HG03025 (cell line): ENCODE data around the gene CDCA4.

Source experiments
- ATAC-seq: cut with Tn5 transposase; IDR thresholded peaks from one replicate; pipeline ENCODE4 v1.9.1; 2021; ENCODE audit warnings: mild to moderate bottlenecking, moderate library complexity; ENCODE audit not compliant: unreplicated experiment, low FRiP score

The CDCA4 gene

DNA sequence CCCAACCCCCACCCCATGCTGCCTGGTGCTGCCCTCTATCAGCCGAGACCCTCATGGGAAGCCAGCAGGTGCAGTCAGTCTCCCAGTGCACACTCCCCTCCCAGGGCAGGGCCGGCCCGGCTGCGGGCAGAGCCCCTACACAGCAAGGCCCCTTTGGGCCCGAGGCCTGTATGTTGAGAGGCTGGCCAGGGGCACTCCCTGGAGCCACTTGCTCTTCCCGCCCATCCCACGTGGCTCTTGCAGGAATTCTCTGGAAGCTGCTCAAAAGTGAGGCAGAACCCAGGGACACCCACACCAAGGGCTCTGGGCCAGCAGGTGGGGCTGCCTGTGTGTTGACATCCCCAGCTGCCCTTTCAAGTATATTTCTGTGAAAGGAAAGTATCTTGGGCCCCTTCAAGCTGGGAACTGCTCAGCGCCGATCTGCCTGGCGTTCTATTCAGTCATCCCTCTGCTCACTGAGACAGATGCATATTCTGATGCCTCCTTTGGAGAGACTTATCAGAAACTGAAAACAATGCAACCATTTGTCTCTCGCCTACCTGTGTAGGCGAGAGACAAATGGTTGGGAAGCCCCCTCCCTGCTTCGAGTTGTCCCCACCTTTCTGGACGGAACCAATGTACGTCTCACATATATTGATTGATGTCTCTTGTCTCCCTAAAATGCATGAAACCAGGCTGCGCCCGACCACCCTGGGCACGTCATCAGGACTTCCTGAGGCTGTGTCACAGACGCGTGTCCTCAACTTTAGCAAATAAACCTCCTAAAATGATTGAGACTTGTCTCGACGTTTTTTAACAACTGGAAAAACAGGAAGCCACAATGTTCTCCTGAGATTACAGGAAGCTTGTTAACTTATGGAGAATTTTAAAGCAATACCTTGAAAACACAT, 38.4 kb upstream of the CDCA4 start:
- ATAC-seq, result no peak

DNA sequence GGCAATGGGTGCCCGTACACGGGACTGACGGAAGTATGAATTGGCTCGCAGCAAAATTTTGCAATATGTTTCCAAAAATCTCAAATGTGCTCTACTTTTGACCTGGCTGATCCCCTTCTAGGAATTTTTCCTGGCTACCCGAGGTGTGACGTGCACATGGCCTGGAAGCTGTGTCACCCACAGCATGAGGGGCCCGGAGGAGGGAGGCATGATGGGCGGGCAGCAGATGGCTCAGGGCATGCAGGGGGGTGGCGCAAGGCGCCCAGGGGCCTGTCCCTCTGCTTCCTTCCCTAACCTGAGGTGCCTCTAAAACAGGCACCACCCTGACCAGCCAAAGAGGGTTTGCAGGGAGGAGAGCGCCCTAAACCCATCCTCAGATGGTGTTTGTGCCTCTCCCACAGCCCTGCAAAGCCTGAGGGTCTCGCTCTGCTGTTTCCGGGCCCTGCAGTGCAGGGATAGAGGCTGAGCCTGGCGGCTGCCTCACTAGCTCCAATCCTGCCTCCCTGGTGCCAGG, 37.7 kb upstream of the CDCA4 start:
- no peak for ATAC-seq

DNA sequence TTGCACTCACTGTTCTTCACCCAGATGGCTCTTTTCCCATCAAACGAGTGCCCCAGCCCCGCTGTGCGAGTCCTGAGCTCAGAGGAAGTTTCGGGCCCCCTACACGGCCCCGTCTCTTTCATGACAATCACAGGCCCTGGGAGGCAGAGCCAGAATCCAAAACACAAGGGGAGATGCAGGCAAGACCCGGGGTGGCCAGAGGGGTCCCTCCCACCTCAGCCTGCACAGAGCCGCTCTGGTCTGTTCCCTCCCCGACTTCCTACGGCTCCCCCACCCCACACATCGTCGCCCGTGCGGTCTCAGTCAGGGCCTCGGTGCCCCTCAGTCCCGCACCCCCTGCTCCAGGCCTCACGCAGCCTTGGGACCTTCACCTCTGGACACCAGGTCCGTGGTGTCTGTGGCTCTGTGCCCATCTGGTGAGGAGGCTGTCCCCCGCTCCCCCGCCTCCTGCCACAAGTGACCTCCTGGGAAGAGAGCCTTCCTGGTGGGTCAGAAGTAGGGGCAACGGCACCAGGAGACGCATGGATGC, 35.5 kb upstream of the CDCA4 start:
- ATAC-seq, result no peak

DNA sequence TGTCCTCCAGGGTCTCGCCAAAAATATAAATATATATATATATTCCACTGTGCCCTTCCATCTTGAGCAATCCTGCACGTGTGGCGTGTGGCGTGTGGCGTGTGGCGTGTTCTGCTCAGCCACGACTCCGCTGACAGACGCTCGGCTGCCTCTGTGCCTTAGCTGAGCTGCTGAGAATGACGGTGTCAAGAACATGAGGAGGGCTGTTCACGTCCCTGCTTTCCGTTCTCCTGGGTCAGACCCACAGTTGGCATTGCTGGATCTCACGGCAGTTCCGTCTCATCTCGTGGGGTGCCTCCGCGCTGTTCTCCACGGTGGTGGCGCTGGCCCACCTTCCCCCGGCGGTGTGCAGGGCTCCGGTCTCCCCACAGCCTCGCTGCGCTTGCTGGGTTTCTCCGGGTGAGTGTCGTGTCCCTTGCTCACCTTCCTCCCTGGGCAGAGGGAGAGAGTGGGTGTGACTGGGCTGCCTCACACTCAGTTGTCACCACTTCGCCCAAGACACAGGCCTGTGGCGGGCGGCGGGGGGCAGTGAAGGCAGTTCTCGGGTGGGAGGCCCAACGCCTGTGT, 34.9 kb upstream of the CDCA4 start:
- ATAC-seq, result no peak

DNA sequence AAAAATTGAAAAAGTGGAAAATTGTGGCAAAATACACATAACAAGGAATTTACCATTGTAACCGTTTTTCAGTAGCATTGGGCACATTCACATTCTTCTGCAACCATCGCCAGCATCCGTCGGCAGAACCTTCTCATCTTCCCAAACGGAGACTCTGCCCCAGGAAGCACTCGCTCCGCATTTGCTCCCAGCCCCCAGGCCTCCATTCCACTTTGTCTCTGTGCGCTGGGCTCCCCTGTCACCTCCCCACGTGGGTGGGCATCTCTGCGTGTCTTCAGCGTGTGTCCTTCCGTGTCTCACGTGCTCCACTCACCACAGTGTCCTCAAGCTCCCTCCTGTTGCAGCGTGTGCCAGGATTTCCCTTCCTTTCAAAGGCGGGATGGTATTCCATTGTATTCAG, 34.5 kb upstream of the CDCA4 start:
- no peak for ATAC-seq

DNA sequence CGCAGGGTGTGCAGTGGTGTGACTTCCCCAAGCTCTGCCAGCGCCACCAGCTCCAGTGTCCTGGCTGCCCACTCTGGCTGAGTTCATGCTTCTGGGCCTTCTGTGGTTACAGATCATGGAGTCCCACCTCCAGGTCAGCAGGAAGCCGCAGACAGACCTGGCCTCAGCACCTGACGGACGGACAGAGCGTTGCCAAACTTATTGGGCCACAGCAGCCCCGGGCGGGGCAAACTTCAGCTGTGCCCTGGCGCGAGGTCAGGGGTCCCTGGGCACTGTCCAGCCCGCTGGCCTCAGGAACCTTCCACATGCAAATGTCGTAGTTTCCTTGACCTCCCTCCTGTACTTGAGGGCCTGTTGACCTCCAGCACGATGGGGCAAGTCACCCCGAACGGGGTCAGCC, 33.1 kb upstream of the CDCA4 start:
- ATAC-seq, result no peak

DNA sequence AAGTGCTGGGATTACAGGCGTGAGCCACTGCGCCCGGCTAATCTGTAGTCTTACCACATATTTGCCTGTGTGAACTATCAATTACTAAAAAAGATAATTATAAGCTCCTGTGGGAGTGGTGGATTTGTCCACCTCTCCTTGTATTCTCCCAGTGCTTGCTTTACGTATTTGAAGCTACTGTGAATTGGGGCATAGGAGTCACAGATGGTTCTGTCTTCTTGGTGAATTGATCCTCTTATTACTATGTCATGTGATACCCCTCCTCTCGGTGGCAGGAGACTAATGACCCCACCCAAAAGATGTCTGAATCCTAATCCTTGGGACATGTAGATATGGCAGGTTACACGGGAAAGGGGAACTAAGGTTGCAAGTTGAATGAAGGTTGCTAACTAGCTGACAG, 32.5 kb upstream of the CDCA4 start:
- ATAC-seq, result no peak

DNA sequence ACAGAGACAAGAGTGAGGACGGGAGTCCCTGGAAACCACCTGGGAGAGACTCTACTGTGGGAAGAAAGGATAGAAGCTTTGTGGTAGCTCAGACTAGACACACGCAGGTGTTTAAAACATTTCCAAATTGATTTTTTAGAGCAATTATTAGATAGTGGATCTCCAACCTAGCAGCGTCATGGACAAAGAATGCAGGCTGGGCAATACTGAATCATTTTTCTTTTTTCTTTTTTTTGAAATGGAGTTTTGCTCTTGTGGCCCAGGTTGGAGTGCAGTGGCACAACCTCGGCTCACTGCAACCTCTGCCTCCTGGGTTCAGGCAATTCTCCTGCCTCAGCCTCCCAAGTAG, 31.2 kb upstream of the CDCA4 start:
- ATAC-seq, result no peak

DNA sequence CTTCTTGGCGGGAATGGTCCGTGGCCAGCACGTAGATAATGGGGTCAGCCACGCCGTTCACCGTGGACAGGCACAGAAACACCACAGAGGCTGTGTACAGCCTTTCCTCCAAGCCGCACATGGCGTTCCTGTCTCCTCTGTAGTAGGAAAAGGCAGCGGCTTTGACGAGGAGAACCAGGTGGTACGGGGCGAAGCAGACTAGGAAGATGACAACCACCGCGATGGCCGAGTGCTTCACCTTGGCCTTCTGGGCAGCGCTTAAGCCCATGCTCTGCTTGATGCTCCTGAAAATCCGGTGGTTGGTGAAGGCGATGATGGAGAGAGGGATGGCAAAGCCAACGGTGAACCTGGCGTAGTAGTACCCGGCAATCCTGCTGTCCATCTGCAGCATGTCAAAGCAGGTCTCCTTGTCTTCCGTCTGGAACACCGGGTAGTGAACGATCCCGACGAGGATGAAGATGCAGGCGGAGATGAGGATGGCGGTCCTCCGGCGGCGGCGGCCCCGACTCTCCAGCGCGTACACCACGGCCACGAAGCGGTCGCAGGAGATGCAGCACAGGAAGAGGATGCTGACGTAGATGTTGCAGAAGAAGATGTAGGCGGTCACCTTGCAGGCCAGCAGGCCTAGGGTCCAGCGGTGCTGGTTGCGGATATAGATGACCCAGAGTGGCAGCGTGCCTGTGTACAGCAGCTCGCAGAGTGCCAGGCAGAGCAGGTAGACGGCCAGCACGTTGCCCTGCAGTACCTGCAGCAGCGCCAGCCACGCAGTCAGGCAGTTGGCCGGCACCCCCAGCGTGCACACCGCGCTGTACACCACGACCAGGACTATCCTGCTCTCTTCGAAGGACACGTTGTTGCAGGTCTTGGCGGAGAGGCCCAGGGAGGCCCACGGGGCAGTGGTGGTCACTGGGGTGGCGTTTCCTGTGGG, 30.6 kb upstream of the CDCA4 start:
- ATAC-seq, result no peak

DNA sequence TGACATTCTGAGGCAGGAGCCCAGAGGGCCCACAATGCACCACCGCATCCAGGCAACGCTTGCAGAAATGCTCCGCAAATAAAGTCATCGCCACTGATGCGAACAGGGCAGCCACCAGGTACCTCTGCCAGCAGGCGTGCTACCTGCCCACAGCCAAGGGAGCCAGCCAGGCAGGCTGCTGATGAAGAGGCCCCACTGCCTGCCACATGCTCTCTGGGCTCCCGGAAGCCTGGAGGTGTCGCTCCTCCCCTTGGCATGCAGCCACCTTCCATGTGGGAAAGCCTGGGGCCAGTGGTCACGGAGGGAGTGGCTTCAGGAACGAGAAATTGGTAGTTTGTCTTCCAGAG, 29.6 kb upstream of the CDCA4 start:
- no peak for ATAC-seq

DNA sequence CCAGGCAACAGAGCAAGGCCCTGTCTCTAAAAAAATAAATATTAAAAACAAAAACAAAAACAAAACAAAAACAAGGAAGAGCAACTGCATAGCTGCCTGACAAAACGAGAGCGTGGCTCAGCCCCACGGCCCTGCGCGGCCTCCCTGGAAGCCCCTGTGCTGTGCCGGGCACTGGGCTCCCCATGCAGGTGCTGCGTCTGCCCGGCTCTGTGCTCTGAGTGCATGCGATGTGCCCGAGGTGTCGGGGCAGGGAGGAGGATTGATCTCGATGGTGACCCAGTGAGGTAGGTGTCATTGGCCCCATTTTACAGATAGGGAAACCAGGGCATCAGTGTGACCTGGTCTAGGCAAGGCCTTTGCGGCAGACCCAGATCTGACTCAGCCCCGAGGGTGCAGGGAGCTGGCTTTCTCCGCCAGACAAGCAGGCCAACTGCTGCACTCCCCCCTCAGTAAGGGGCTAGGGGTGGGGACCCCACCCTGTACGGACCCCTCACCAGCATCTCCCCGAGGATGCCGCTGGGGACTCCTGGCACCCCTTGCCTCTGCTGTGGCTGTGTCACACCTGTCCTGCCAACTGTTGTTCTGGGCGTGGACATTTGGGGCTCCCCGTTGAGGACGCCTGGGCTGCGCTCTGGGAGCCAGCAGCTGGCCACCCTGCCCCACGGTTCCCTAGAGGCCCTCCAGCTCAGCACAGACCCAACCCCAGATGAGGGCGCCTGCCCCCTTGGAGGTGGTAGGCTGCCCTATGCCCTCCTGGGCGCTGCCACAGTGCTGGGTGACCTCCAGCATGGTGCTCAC, 29.1 kb upstream of the CDCA4 start:
- ATAC-seq, result no peak

DNA sequence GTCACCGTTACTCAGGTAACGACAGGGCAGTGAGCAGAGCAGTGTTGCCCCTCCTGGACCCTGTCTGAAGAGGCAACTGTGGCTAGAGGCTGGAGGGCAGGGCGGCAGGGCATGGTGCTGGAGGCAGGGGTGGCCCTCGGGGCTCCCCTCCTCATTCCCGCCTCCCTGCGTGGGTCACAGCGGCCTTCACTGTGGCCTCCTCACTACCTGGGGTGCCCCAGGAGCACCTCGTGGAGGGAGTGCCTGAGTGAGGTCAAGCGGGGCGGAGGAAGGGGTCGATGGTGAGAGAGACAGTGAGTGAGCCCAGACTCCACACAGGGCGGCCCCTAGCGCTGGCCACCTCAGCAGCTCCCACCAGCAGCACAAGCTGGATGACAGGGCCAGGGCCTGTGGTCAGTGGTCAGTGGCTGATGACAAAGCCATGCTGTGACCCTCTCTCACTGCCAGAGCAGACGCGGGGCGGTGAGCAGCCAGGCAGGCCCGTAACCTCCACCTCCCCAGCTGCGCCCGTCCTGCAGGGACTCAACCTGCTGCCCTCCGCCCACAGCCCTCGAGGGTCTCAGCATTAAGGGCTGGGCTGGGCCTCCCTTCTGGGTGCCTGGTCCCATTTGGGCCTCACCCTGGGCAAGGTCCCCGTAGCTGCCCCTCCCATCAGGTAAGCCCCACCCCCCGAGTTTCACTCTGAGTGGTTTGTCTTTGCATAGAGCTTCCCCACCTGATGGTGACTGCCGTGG, 26.6 kb upstream of the CDCA4 start:
- ATAC-seq, result no peak

DNA sequence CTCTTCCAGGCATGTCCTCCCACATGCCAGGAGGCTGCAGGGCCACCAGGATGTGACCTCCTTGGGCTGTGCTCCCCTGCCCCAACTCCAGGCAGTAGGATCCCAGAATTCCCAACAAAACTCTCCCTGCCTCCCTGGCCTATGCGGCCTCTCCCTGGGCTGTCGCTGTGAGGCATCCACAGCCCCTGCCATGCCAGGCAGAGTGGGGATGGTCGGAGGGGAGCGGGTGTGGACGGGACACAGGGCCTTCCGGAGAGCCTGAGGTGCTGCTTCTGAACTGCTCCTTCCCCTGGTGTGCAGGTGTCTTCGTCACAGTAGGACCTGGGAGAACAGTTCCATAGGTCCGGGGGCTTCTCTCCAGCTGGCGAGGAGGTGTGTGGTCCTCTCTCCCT, 26.0 kb upstream of the CDCA4 start:
- no peak for ATAC-seq

DNA sequence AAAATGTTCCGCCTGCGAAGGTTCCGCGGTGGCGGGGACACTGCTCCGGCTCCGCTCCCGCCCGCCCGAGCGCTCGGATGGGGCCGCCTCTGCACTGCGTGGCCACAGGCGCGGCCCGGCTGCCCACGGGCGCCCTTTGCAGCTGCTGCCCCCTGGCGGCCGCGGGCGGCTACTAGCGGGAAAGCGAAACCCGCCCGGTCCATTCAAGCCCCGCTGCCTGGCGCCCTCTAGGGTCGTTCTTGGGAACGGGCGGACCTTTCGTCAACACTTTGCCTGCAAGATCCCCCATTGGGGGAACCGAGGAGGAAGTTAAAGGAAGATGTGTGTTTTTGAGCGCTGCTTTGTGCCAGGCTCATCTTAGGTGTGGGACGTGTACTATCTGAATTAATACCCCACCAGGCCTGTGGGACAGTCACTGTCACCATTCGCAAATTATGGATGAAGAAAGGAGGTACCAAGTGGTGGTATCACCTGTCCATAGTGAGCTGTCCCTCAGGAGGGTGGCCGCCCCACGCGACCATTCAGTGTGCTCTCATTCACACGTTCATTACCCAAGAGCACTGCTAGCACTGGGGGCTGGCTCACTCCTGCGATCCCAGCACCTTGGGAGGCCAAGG, 24.9 kb upstream of the CDCA4 start:
- ATAC-seq, result no peak

DNA sequence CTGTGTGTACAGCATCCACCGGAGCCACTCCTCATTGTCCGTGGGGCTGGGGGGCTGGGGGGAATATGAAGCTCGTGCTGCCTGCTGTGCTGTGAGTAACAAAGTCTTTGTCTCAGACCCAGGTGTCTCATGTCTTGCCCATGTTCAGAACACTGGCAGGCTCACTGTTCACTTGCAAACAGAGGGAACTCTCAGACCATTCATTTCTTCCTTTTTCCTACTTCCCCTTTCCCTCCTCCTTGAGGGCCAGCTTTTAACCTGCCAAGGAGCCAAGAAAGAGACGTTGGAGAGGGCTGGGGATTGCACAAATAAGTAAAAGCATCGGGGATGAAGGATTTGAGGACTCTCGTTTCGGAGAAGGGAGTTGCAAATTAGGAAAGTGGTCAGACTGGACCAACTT, 22.8 kb upstream of the CDCA4 start:
- no peak for ATAC-seq

DNA sequence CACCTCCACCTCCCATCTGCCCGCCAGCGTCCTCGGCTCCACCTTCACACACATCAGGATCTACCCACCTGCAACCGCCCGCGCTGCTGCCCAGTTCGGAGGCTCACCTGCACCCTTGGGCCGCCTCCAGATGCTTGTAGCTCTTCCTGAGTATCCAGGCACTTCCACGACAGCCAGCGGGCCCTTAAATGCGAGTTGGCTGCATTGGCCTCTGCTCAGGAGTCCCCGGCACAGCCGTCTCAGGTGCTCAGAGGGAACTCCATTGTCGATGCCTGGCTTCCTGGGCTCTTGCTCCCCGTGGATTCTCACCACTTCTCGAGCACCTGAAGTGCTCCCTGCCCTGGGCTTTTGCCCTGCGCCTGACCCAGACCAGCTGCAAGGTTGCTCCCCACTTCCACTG, 21.9 kb upstream of the CDCA4 start:
- no peak for ATAC-seq

DNA sequence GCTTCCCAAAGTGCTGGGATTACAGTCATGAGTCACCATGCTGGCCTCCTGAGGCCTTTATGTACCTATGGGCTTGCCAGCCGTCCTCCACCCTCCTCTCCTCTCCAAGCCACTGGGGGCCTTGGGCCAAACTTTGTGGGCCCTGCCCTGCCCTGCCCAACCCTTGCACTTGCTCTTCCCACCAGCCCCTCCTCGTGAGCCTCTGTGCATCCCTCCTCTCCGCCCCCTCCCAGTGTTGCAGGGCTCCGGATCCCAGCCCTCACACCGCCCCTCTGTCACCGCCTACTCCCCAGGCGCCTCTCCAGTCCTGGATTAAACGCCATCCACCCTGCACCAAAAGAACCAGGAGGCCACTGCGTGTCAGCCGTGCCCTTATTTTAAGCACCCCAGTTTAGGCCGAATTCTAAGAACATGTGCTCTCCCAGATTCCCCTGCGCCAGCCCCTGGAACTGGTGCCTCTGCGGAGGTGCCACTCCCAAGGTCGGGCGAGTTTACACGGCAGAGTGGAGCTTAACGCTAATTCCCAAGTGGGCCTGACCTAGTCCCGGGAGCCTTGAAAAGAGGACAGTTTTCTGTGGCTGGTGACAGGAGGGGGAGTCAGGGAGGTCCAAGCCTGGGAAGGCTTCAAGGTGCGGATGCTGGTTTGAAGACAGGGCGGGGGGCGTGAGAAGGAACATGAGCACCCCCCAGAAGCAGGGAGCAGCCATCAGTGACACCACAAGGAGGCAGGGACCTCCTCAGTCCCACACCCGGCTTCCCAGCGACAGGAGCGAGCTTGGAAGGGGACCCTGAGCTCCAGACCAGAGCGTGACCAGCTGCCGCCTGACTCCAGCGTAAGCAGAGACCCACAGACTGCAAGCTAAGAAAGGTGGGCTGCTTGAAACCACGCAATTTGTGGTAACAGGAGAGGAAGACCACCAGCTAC, 21.2 kb upstream of the CDCA4 start:
- no peak for ATAC-seq
